Common myeloid progenitor, CD34-positive (primary cell): Measurements from ENCODE around the gene F11R.

Experiments
- CTCF ChIA-PET: fragments of 350-600 bp; sonication (Branson Sonifier 250); formaldehyde crosslinking; loops from one replicate; lab custom pipeline; 2021; ENCODE audit warnings: antibody characterized with exemption; lab: Charles Lee
- POLR2A ChIA-PET: fragments of 350-600 bp; sonication (Branson Sonifier 250); formaldehyde crosslinking; loops from one replicate; lab custom pipeline; 2021; ENCODE audit warnings: antibody characterized with exemption; lab: Charles Lee
- DNase-seq, 3 donors: peaks; one replicate each; pipeline versions ENCODE4 v3.0.0 to v3.0.0-alpha.2; 2013
- H3K27ac ChIP-seq, 2 experiments: 1 replicate in 1 of 2; 2 replicates in 1 of 2; pipeline ENCODE4 v1.7.0; 2013; ENCODE audit warnings: inconsistent platforms in 2 of 2, low read length in 2 of 2, mild to moderate bottlenecking in 2 of 2, low read depth in 1 of 2, moderate library complexity in 1 of 2; ENCODE audit not compliant: severe bottlenecking in 2 of 2, insufficient read depth in 1 of 2, poor library complexity in 1 of 2
- H3K27me3 ChIP-seq, 5 experiments: replicated peaks in 2 of 5; 1 replicate in 3 of 5; 2 replicates in 2 of 5; pipeline versions ENCODE4 v1.6.1 to v1.7.0; 2013; ENCODE audit warnings: low read length in 4 of 5, mild to moderate bottlenecking in 2 of 5, moderate library complexity in 2 of 5, inconsistent platforms in 1 of 5; ENCODE audit not compliant: insufficient read depth in 5 of 5, control insufficient read depth in 4 of 5
- H3K36me3 ChIP-seq, 4 experiments: 1 replicate in 2 of 4; 2 replicates in 2 of 4; pipeline versions ENCODE4 v1.6.1 to v1.7.0; 2013; ENCODE audit warnings: low read length in 3 of 4, control low read depth in 1 of 4, mild to moderate bottlenecking in 1 of 4; ENCODE audit not compliant: control insufficient read depth in 4 of 4, insufficient read depth in 4 of 4
- H3K4me1 ChIP-seq, 4 experiments: 1 replicate in 3 of 4; 2 replicates in 1 of 4; pipeline versions ENCODE4 v1.6.1 to v1.7.1; 2013; ENCODE audit warnings: low read length in 3 of 4, mild to moderate bottlenecking in 3 of 4, control low read depth in 1 of 4, inconsistent platforms in 1 of 4, moderate library complexity in 1 of 4; ENCODE audit not compliant: control insufficient read depth in 4 of 4, insufficient read depth in 4 of 4; ENCODE audit errors: control extremely low read depth in 1 of 4
- H3K4me3 ChIP-seq, 7 experiments: 1 replicate in 4 of 7; 2 replicates in 3 of 7; pipeline versions ENCODE4 v1.5.1 to v1.7.0; 2013; ENCODE audit warnings: mild to moderate bottlenecking in 7 of 7, low read length in 6 of 7, moderate library complexity in 6 of 7, inconsistent platforms in 2 of 7, low read depth in 2 of 7, control low read depth in 1 of 7; ENCODE audit not compliant: insufficient read depth in 4 of 7, control insufficient read depth in 1 of 7; ENCODE audit errors: extremely low read depth in 1 of 7
- H3K9me3 ChIP-seq, 5 experiments: 1 replicate in 4 of 5; 2 replicates in 1 of 5; pipeline versions ENCODE4 v1.6.1 to v1.7.1; 2013; ENCODE audit warnings: low read length in 4 of 5, mild to moderate bottlenecking in 2 of 5, inconsistent platforms in 1 of 5, low read depth in 1 of 5, moderate library complexity in 1 of 5; ENCODE audit not compliant: control insufficient read depth in 4 of 5, insufficient read depth in 2 of 5; ENCODE audit errors: control extremely low read depth in 1 of 5
- WGBS: methylation state at CpG from one replicate; pipeline ENCODE4 v1.1.5; 2013; ENCODE audit not compliant: insufficient coverage; 5-methylcytosine and 5-hydroxymethylcytosine counted together

F11R gene

GRCh38 chr1:160961419-160961818, 59.5 kb downstream of the F11R start:
- H3K27me3 ChIP-seq, result no peaks in the 10 kb centered on the region
- POLR2A ChIA-PET, result no interaction called here
- no peak overlapping the region for H3K27ac ChIP-seq
- CTCF ChIA-PET, result interaction anchor here (0.9 to 1.0 kb wide), 2 partner anchors 10 kb away, joined by 4 read pairs; no protein-coding TSS in a partner anchor
- H3K4me3 ChIP-seq, result no peak overlapping the region
- H3K36me3 ChIP-seq, result no peaks in the 10 kb centered on the region
- H3K9me3 ChIP-seq, result no peaks in the 10 kb centered on the region
- no peak for DNase-seq
- H3K4me1 ChIP-seq, result no peaks in the 10 kb centered on the region
- 100% methylated on average over 1 of the region's 1 CpG for WGBS

GRCh38 chr1:160956966-160957365, 64.0 kb downstream of the F11R start:
- no peak for DNase-seq
- Histone ChIP-seq H3K4me1 (peaks cover 0 to 3% (median 0%) of the 10 kb centered on the region in 4 experiments), H3K4me3 (no peak overlapping the region), H3K27me3 (no peaks in the 10 kb centered on the region), H3K27ac (no peak overlapping the region), H3K9me3 (no peaks in the 10 kb centered on the region), H3K36me3 (no peaks in the 10 kb centered on the region)
- CTCF ChIA-PET, result interaction anchor here (0.8 to 1.8 kb wide), 4 partner anchors 33 to 276 kb away, joined by 3 to 5 read pairs (median 4); no protein-coding TSS in a partner anchor
- POLR2A ChIA-PET, result no interaction called here
- 80% methylated on average over 1 of the region's 4 CpGs for WGBS

GRCh38 chr1:160954158-160955104, 66.5 kb downstream of the F11R start, which contains the start of gene ITLN2:
TSS of gene ITLN2 (minus strand) at chr1:160954809. CDS start at chr1:160954741, 68 bp downstream.
- no peak within 1 kb of the TSS for H3K27ac ChIP-seq
- H3K9me3 ChIP-seq, result no peaks in the 10 kb centered on the region
- H3K36me3 ChIP-seq, result no peaks in the 10 kb centered on the region
- WGBS, result 83% methylated on average over 6 of the region's 8 CpGs
- H3K4me1 ChIP-seq, result peaks cover 0 to 12% (median 0%) of the 10 kb centered on the region in 4 experiments
- CTCF ChIA-PET, result interaction anchor here (0.6 to 6.5 kb wide), 30 partner anchors 8 to 282 kb away, joined by 3 to 152 read pairs (median 4); partner anchors contain the start of gene CD48
- POLR2A ChIA-PET, result interaction anchor here (0.7 to 0.9 kb wide), 2 partner anchors 49 to 119 kb away, joined by 3 read pairs; no protein-coding TSS in a partner anchor
- peak; percentile 32 to 50 (median 50) for DNase-seq
- no peak within 1 kb of the TSS for H3K4me3 ChIP-seq
- H3K27me3 ChIP-seq, result no peaks in the 10 kb centered on the region

- no peak overlapping the region for H3K4me3 ChIP-seq
- no peaks in the 10 kb centered on the region for H3K27me3 ChIP-seq
- H3K4me1 ChIP-seq, result peaks cover 0 to 12% (median 0%) of the 10 kb centered on the region in 4 experiments
- 88% methylated on average over 3 of the region's 3 CpGs for WGBS
- CTCF ChIA-PET, result interaction anchor here (0.9 to 6.5 kb wide), 20 partner anchors 11 to 278 kb away, joined by 3 to 152 read pairs (median 8); partner anchors contain the start of gene ITLN1
- no peaks in the 10 kb centered on the region for H3K9me3 ChIP-seq
- POLR2A ChIA-PET, result no interaction called here
- no peaks in the 10 kb centered on the region for H3K36me3 ChIP-seq
- DNase-seq, result no peak
- no peak overlapping the region for H3K27ac ChIP-seq
These were observed 67.9 kb downstream of the F11R start for GRCh38 chr1:160953030-160953429.

- POLR2A ChIA-PET, result interaction anchor here (0.6 to 1.0 kb wide), 2 partner anchors 46 to 117 kb away, joined by 3 read pairs; no protein-coding TSS in a partner anchor
- WGBS, result 100% methylated on average over 1 of the region's 2 CpGs
These were observed 68.8 kb downstream of the F11R start for GRCh38 chr1:160952129-160952510.

GRCh38 chr1:160951443-160952128, 69.4 kb downstream of the F11R start:
- Histone ChIP-seq H3K36me3 (no peaks in the 10 kb centered on the region), H3K27ac (no peak overlapping the region), H3K4me3 (no peak overlapping the region), H3K9me3 (no peaks in the 10 kb centered on the region), H3K27me3 (no peaks in the 10 kb centered on the region), H3K4me1 (peaks cover 0 to 12% (median 0%) of the 10 kb centered on the region in 4 experiments)
- CTCF ChIA-PET, result interaction anchor here (0.7 to 6.5 kb wide), 47 partner anchors 9 to 280 kb away, joined by 3 to 152 read pairs (median 4); partner anchors contain the start of genes CD244 and ITLN1
- WGBS, result 64% methylated on average over 8 of the region's 8 CpGs
- DNase-seq, result peak; percentile 65 to 85 (median 77)
- POLR2A ChIA-PET, result interaction anchor here (1.0 kb wide), 1 partner anchor 116 kb away, joined by 3 read pairs; no protein-coding TSS in a partner anchor

More at GRCh38 chr1:160952129-160952510, 68.8 kb downstream of the F11R start:
- no peak for DNase-seq
- Histone ChIP-seq H3K27ac (no peak overlapping the region), H3K9me3 (no peaks in the 10 kb centered on the region), H3K27me3 (no peaks in the 10 kb centered on the region), H3K4me3 (no peak overlapping the region), H3K4me1 (peaks cover 0 to 12% (median 0%) of the 10 kb centered on the region in 4 experiments), H3K36me3 (no peaks in the 10 kb centered on the region)
- CTCF ChIA-PET, result interaction anchor here (0.6 to 6.5 kb wide), 46 partner anchors 9 to 280 kb away, joined by 3 to 152 read pairs (median 4); partner anchors contain the start of genes CD244 and ITLN1
